Measurements from ENCODE around the gene RUFY4.

Gene RUFY4

DNA sequence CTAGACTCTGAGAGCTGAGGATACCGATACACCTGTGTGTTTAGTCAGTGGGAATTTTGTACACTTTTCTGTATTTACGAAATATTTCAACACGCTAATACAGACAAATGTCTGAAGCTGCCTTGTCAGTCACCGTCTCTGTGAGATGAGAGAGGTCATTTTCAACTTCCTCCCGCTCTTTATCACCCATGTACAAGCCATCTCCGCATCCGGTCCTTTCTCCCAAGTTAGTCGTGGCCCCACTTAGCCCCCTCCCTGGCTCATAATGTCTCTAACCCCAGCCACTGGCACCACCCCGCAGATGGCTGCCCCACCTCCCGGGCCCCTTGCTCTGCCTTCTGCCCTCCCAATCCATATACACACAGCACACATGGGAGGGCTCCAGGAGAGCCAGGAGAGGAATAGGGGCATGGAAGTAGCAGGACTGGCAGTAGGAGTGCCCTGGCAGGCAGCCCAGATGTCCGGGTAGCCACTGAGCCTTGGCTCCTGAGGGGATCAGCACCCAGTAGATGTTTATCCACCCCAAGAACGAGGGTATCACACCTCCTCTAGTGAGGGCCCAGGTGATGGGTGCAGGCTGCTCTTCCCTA is 2.0 kb upstream of the RUFY4 start:
- TF ChIP-seq, protein P1, sequence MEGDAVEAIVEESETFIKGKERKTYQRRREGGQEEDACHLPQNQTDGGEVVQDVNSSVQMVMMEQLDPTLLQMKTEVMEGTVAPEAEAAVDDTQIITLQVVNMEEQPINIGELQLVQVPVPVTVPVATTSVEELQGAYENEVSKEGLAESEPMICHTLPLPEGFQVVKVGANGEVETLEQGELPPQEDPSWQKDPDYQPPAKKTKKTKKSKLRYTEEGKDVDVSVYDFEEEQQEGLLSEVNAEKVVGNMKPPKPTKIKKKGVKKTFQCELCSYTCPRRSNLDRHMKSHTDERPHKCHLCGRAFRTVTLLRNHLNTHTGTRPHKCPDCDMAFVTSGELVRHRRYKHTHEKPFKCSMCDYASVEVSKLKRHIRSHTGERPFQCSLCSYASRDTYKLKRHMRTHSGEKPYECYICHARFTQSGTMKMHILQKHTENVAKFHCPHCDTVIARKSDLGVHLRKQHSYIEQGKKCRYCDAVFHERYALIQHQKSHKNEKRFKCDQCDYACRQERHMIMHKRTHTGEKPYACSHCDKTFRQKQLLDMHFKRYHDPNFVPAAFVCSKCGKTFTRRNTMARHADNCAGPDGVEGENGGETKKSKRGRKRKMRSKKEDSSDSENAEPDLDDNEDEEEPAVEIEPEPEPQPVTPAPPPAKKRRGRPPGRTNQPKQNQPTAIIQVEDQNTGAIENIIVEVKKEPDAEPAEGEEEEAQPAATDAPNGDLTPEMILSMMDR (IDR thresholded peaks at IDR 0.05; ENCODE audit: borderline replicate concordance, extremely low read depth, low read length, poor library complexity, severe bottlenecking) = no peak
- TF ChIP-seq EZH2 (IDR thresholded peaks at IDR 0.05; ENCODE audit: borderline replicate concordance, low read depth, low read length, severe bottlenecking) = no peak
- Histone ChIP-seq H3K9ac (ENCODE audit: low read depth, low read length) (no peak overlapping the region), H3K4me3 (ENCODE audit: low read depth in 1 of 2, low read length in 2 of 2) (no peak overlapping the region), H3K36me3 (ENCODE audit: insufficient read depth, low read length) (no peaks in the 10 kb centered on the region), H3K27ac (ENCODE audit: low read length) (no peak overlapping the region), H3K79me2 (ENCODE audit: insufficient read depth, low read length) (no peaks in the 10 kb centered on the region), H3K4me2 (ENCODE audit: insufficient read depth, low read length) (no peak overlapping the region), H2AFZ (ENCODE audit: low read depth, low read length) (no peak overlapping the region), H3K4me1 (ENCODE audit: insufficient read depth, low read length) (peaks cover 4% of the 10 kb centered on the region), H3K27me3 (ENCODE audit: insufficient read depth, low read length, poor library complexity) (no peaks in the 10 kb centered on the region), H4K20me1 (ENCODE audit: insufficient read depth, low read length) (peaks cover 3% of the 10 kb centered on the region), H3K9me3 (ENCODE audit: insufficient read depth, low read length, severe bottlenecking) (no peaks in the 10 kb centered on the region)
- no peak for DNase-seq
- no peak for ATAC-seq (ENCODE audit: insufficient read depth, low read depth)

DNA sequence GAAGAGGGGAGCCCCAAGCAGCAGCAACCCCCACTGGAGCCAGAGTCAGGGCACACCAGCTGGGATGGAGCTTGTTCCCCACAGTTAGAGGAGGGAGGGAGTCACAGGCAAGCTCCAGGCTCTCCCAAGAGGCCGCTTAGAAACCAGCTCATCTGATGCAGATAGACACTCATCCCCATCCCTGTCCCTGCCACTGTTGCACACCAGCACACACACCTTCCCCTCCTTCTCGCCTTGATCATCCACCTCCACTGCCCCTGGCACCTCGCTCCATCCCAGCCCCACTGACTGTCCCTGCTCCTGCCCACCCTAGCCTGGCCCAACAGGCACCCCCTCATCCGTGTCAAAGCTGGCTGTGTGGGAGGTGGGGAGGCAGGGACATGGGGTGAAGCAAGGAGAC is 1.5 kb upstream of the RUFY4 start:
- H3K9me3 ChIP-seq (ENCODE audit: insufficient read depth, low read length, severe bottlenecking) = no peaks in the 10 kb centered on the region
- peaks cover 3% of the 10 kb centered on the region for H4K20me1 ChIP-seq (ENCODE audit: insufficient read depth, low read length)
- no peak overlapping the region for H3K4me3 ChIP-seq (ENCODE audit: low read depth in 1 of 2, low read length in 2 of 2)
- H3K9ac ChIP-seq (ENCODE audit: low read depth, low read length) = no peak overlapping the region
- ATAC-seq (ENCODE audit: insufficient read depth, low read depth) (no peak), DNase-seq (no peak)
- peaks cover 4% of the 10 kb centered on the region for H3K4me1 ChIP-seq (ENCODE audit: insufficient read depth, low read length)
- H3K27me3 ChIP-seq (ENCODE audit: insufficient read depth, low read length, poor library complexity) = no peaks in the 10 kb centered on the region
- H3K79me2 ChIP-seq (ENCODE audit: insufficient read depth, low read length) = no peaks in the 10 kb centered on the region
- H3K4me2 ChIP-seq (ENCODE audit: insufficient read depth, low read length) = no peak overlapping the region
- no peak overlapping the region for H2AFZ ChIP-seq (ENCODE audit: low read depth, low read length)
- no peak for TF ChIP-seq EZH2 (IDR thresholded peaks at IDR 0.05; ENCODE audit: borderline replicate concordance, low read depth, low read length, severe bottlenecking)
- TF ChIP-seq, protein P1 (IDR thresholded peaks at IDR 0.05; ENCODE audit: borderline replicate concordance, extremely low read depth, low read length, poor library complexity, severe bottlenecking) = no peak
- no peak overlapping the region for H3K27ac ChIP-seq (ENCODE audit: low read length)
- H3K36me3 ChIP-seq (ENCODE audit: insufficient read depth, low read length) = no peaks in the 10 kb centered on the region

DNA sequence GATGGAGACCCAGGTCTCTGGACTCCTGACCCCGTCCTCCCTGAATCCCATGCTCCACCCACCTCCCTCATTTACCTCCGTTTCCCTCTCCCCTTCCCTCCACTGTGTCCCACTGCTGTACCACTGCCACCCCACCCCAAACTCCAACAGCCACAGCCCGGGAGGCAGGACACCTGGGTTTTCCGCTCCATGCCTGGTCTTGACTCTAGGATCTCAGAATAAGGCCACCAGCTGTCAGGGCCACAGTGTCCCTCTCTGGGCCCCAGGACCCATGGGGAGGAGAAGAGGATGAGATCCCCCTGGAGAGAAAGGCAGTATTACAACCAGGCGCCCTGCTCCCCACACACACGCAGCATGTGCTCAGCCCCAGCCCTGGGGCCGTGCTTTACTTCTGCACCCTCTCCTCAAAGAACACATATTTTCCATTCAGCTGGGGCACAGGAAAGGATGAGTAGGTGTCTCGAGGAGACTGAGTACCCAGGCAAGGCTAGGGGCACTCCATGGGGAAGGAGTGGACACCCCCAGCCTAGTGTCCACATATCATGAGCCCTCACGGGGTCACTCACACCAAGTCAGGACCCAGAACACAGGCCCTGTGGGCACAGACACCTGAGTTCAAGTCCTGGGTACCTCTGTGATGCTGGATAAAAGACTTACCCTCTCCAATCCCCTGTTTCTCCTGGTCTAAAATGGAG is 700 bp downstream of the RUFY4 start:
- Histone ChIP-seq H3K9ac (ENCODE audit: low read depth, low read length) (no peak overlapping the region), H3K9me3 (ENCODE audit: insufficient read depth, low read length, severe bottlenecking) (no peaks in the 10 kb centered on the region), H3K27ac (ENCODE audit: low read length) (no peak overlapping the region), H3K27me3 (ENCODE audit: insufficient read depth, low read length, poor library complexity) (no peaks in the 10 kb centered on the region), H3K79me2 (ENCODE audit: insufficient read depth, low read length) (no peaks in the 10 kb centered on the region), H3K4me3 (ENCODE audit: low read depth in 1 of 2, low read length in 2 of 2) (no peak overlapping the region), H4K20me1 (ENCODE audit: insufficient read depth, low read length) (peaks cover 3% of the 10 kb centered on the region), H3K4me2 (ENCODE audit: insufficient read depth, low read length) (no peak overlapping the region), H3K36me3 (ENCODE audit: insufficient read depth, low read length) (no peaks in the 10 kb centered on the region), H2AFZ (ENCODE audit: low read depth, low read length) (no peak overlapping the region), H3K4me1 (ENCODE audit: insufficient read depth, low read length) (peaks cover 4% of the 10 kb centered on the region)
- TF ChIP-seq, protein P1 (IDR thresholded peaks at IDR 0.05; ENCODE audit: borderline replicate concordance, extremely low read depth, low read length, poor library complexity, severe bottlenecking) = no peak
- no peak for TF ChIP-seq EZH2 (IDR thresholded peaks at IDR 0.05; ENCODE audit: borderline replicate concordance, low read depth, low read length, severe bottlenecking)
- ATAC-seq (ENCODE audit: insufficient read depth, low read depth) = no peak
- DNase-seq = no peak

Measured in DND-41 (cell line).